Psoas muscle (tissue), 8 donors: Measurements from ENCODE around the gene KCNJ11. TPM values are rescaled to one million over a fixed set of nuclear protein-coding genes. Genes with fewer than 3 reads are reported as not detected.

Experiments used
- ATAC-seq, 4 donors: fragments of 200-7000 bp; cut with Tn5 transposase; one replicate each; pipeline ENCODE4 v1.9.1; 2020; ENCODE audit warnings: moderate library complexity in 3 of 4, mild to moderate bottlenecking in 2 of 4
- DNase-seq, 2 donors: peaks; one replicate each; pipeline ENCODE4 v3.0.0-alpha.2; 2020
- H3K27ac ChIP-seq: fragments of 200-600 bp; one replicate; pipeline ENCODE4 v1.8.0; 2022
- H3K27me3 ChIP-seq, 3 donors: fragments of 200-600 bp in 1 of 3; one replicate each; pipeline versions ENCODE4 v1.6.1 to v1.8.0; 2013 to 2022; ENCODE audit warnings: low read length in 2 of 3, mild to moderate bottlenecking in 2 of 3, moderate library complexity in 1 of 3; ENCODE audit not compliant: insufficient read depth in 3 of 3
- H3K36me3 ChIP-seq, 2 donors: fragments of 200-600 bp in 1 of 2; one replicate each; pipeline versions ENCODE4 v1.6.1 to v1.8.0; 2013 to 2022; ENCODE audit warnings: low read depth in 1 of 2, mild to moderate bottlenecking in 1 of 2, moderate library complexity in 1 of 2; ENCODE audit not compliant: insufficient read depth in 1 of 2
- H3K4me1 ChIP-seq: fragments of 200-600 bp; one replicate; pipeline ENCODE4 v1.8.0; 2022
- H3K4me3 ChIP-seq: fragments of 200-600 bp; one replicate; pipeline ENCODE4 v1.8.0; 2022; ENCODE audit warnings: mild to moderate bottlenecking
- H3K9me3 ChIP-seq: fragments of 200-600 bp; one replicate; pipeline ENCODE4 v1.8.0; 2022
- WGBS, 3 donors: extraction: QIAGEN DNeasy Blood & Tissue Kit; methylation state at CpG; one replicate each; pipeline versions ENCODE4 v1.1.6 to v1.1.7; 2013; 5-methylcytosine and 5-hydroxymethylcytosine counted together
- intact Hi-C, 2 donors: fragments of 100-400 bp; cut with DNase I; formaldehyde crosslinking; loops; one replicate each; pipeline versions ENCODE4 v1.11.0 to v1.14.2; 2022
- polyA plus RNA-seq, 3 donors: library from polyadenylated mRNA; stranded (reverse); fragments of 200-250 nt; gene quantifications; one replicate each; pipeline ENCODE4 v1.2.3, GENCODE V29; 2013
- total RNA-seq, 4 donors: library from RNA; stranded (reverse); fragmentation: NEBNext Ultra II Directional in 2 of 4; extraction: Animal tissue kit (Norgen Biotek cat#: 25700) in 2 of 4; gene quantifications; one replicate each; pipeline versions ENCODE4 v1.2.1 to v1.2.4, GENCODE V29; 2021 to 2023
- TF ChIP-seq, protein P1 (sequence below): fragments of 200-600 bp; IDR thresholded peaks from one replicate; pipeline ENCODE4 v1.8.0; 2022; ENCODE audit warnings: antibody characterized with exemption
- donor health status: healthy with polysubstance abuse.
- donor health status: DM: no; HTN: no; CAD: no; lungs with moderate emphysema.
- donor health status: Bipolar disorder and iron deficiency.
- donor health status: healthy.
- donor health status: DM: yes; HTN: yes; CAD: no.
- donor health status: DM: no; HTN: no; CAD: no.
- donor health status: DM: no; HTN: no; CAD: no.
- donor health status: DM: yes; HTN: yes; CAD: no.

KCNJ11 gene
- total and polyA plus RNA-seq, 7 donors = 66.5 to 173 (median 88.4) TPM

- Histone ChIP-seq H3K9me3 (no peaks in the 10 kb centered on the region), H3K27ac (peak overlapping the region; percentile 96), H3K4me3 (peak overlapping the region; percentile 78), H3K4me1 (peaks cover 56% of the 10 kb centered on the region), H3K36me3 (peaks cover 0 to 18% of the 10 kb centered on the region in 2 donors), H3K27me3 (no peaks in the 10 kb centered on the region)
- 37 to 58% (median 40%) methylated on average over 5 to 6 of the region's 6 CpGs for WGBS, 3 donors
- DNase-seq = no peak
- intact Hi-C loops = loop anchor here (1.0 to 5.0 kb wide), 3 partner anchors 31 to 336 kb away; no protein-coding TSS in a partner anchor
- ATAC-seq = peak in 2 of 4 donors; percentile 0 to 2
- TF ChIP-seq, protein P1, sequence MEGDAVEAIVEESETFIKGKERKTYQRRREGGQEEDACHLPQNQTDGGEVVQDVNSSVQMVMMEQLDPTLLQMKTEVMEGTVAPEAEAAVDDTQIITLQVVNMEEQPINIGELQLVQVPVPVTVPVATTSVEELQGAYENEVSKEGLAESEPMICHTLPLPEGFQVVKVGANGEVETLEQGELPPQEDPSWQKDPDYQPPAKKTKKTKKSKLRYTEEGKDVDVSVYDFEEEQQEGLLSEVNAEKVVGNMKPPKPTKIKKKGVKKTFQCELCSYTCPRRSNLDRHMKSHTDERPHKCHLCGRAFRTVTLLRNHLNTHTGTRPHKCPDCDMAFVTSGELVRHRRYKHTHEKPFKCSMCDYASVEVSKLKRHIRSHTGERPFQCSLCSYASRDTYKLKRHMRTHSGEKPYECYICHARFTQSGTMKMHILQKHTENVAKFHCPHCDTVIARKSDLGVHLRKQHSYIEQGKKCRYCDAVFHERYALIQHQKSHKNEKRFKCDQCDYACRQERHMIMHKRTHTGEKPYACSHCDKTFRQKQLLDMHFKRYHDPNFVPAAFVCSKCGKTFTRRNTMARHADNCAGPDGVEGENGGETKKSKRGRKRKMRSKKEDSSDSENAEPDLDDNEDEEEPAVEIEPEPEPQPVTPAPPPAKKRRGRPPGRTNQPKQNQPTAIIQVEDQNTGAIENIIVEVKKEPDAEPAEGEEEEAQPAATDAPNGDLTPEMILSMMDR = no peak
Measured at GRCh38 chr11:17385926-17386325, 2.5 kb downstream of the KCNJ11 start.

DNA sequence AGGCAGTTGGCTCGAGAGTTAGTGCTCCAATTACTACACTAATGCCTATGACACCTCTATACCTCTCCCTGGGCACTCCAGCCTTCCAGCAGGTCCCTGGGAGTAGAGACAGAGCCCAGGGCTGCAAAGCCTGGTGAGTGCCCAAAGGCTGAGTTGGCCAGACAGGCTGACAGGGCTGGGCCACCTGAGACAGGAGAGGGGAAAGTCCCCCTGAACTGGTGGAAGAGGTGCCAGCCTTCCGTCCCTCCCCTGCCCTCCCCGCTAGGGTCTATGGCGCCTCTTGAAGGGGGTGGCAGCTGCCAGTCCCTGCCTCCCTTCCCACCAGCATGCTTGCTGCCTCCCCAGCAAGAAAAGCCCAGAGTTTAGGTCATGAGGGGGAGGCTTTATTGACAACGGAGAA is 3.0 kb downstream of the KCNJ11 start:
- intact Hi-C loops = loop anchor here in 1 of 2 donors (5.0 kb wide), 1 partner anchor 337 kb away; no protein-coding TSS in a partner anchor
- Histone ChIP-seq H3K27me3 (no peaks in the 10 kb centered on the region), H3K4me3 (peak overlapping the region; percentile 78), H3K27ac (peak overlapping the region; percentile 96), H3K9me3 (no peaks in the 10 kb centered on the region), H3K36me3 (peaks cover 0 to 18% of the 10 kb centered on the region in 2 donors), H3K4me1 (peaks cover 60% of the 10 kb centered on the region)
- DNase-seq = peak in 1 of 2 donors; percentile 70
- WGBS, 3 donors = 46 to 56% (median 49%) methylated on average over 5 of the region's 5 CpGs
- TF ChIP-seq, protein P1 = no peak
- peak in 3 of 4 donors; percentile 5 to 13 (median 6) for ATAC-seq

DNA sequence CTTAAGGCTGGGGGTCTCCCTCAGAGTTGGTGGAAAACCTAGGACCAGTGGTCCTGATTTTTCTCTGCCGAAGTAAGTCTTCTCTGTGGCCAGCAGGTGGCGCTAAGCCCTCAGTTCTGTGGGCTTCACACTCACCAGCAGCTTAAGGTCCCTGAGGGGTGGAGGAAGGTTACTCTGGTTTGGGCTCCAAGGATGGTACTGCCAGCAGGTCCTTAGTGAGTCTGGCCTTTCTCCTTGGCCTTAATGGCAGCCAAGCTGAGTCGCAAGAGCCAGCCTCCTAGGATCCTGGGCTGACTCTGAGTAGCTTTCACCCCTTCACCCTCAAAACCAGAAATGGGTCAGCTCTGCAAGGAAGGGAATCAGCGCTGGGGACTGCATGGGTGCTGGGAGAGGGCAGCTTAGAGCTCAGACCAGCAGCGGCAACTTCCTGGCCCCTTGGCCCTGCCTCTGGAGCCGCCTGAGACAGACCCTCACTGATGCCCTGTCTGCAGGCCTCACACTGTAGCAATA is 4.4 kb downstream of the KCNJ11 start:
- 32 to 49% (median 41%) methylated on average over 6 of the region's 6 CpGs for WGBS, 3 donors
- intact Hi-C loops = loop anchor here (1.0 to 5.0 kb wide), 2 partner anchors 88 to 120 kb away; no protein-coding TSS in a partner anchor
- Histone ChIP-seq H3K36me3 (peaks cover 0 to 18% of the 10 kb centered on the region in 2 donors), H3K4me3 (peak overlapping the region; percentile 78), H3K27ac (peak overlapping the region; percentile 96), H3K4me1 (peaks cover 56% of the 10 kb centered on the region), H3K27me3 (no peaks in the 10 kb centered on the region), H3K9me3 (no peaks in the 10 kb centered on the region)
- ATAC-seq (peak; percentile 42 to 57 (median 48)), DNase-seq (peak; percentile 86 to 92)
- TF ChIP-seq, protein P1 = peak; percentile 96

GRCh38 chr11:17383461-17383860 is 5.0 kb downstream of the KCNJ11 start:
- Histone ChIP-seq H3K4me3 (peak overlapping the region; percentile 78), H3K4me1 (peaks cover 56% of the 10 kb centered on the region), H3K36me3 (peaks cover 0 to 18% of the 10 kb centered on the region in 2 donors), H3K9me3 (no peaks in the 10 kb centered on the region), H3K27me3 (no peaks in the 10 kb centered on the region), H3K27ac (peak overlapping the region; percentile 96)
- no peak for DNase-seq
- 50 to 100% (median 69%) methylated on average over 1 of the region's 1 CpG for WGBS, 3 donors
- intact Hi-C loops = loop anchor here in 1 of 2 donors (5.0 kb wide), 1 partner anchor 89 kb away; no protein-coding TSS in a partner anchor
- no peak for ATAC-seq
- TF ChIP-seq, protein P1 = no peak
